ENCODE data around the gene RASL10B.

Gene RASL10B

DNA sequence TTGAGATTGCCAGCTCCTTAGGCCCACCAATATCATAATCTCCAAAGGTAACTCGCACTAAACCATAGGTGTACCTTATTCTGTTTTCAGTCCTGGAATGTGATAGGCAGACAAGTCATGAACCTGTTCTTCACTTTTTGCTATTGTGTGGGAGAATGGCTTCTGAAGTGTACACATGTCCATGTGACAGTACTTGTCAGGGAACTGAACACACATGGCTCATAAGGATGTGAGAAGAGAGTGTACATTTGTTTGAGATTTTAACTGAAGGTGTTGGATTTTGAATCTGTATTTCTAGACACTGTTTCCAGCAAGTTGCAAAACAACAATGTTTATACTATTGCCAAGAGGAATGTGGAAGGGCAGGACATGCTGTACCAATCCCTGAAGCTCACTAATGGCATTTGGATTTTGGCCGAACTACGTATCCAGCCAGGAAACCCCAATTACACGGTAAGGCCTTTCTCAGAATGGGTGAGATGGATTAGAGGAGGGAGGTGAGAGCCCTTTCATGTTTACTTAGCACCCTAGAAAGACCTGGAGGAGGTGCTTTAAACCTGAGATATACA lies 14.5 kb upstream of the RASL10B start:
- no peak for DNase-seq

DNA sequence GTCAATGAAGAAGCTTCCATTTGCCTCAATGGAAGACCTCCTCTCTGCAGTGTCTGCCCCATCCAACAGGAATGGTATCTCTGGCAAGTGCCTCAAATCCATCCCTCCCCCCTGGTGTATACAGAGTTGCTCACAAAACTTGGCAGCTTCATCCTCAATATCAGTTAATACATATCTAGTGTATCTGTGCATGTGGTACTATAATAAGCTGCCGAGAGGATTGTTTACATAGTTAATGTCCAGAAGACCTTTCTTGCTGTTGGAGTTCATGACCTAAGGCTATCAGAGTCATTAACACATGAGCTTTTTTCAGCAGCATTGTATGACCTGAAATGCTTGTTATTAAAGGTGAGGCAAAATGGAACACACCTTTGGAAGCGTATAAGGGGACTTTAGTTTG lies 14.0 kb upstream of the RASL10B start:
- no peak for DNase-seq

DNA sequence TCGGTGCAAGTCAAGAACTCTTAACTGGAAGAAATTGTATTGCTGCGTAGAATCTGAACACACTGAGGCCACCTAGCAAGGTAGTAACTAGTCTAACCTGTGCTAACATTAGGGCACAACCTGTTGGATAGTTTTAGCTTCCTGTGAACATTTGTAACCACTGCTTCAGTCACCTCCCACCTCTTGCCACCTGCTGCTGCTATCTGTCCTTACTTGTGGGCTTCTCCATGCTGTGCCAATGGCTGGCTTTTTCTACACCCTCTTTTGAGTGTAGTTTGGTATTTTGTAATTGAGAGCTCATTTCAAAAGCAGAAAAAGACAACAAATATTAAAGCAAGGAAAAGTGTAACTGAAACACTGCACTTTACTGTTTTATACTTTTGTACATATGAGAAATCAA lies 7.7 kb upstream of the RASL10B start:
- DNase-seq: no peak

DNA sequence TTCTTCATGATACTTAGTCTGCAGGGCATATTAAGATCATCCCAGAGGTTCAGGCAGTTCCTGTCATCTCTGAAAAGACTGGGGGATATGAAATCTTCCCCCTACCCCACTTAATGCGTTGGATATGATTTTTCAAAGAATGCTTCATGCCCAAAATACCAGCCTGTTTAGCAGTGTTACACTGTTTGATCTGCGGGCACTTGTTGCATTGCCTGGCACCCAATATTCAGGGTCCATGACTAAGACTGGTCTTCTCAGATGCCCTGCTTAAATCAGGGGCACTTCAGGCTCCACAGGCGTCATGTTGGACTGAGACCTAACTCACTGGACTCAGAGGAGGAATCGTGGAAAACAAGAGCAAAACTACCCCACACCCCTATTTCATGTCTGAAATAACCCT lies 6.4 kb upstream of the RASL10B start:
- no peak for DNase-seq

DNA sequence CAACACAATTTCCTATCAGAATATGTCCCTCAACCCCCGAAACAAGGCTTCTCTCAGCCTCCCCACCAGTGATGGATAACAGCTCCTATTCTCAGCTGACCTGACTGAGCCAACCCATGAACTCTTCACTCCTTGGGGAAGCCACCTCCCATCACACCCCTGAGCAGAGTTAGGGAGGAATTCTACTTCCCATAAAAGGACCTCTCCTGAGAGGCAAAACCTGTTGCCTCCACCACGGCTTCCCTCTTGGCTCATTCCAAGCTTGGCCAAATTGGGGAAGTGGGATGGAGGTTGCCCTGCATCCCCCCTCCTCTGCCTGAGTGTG lies 5.7 kb upstream of the RASL10B start:
- no peak for DNase-seq

DNA sequence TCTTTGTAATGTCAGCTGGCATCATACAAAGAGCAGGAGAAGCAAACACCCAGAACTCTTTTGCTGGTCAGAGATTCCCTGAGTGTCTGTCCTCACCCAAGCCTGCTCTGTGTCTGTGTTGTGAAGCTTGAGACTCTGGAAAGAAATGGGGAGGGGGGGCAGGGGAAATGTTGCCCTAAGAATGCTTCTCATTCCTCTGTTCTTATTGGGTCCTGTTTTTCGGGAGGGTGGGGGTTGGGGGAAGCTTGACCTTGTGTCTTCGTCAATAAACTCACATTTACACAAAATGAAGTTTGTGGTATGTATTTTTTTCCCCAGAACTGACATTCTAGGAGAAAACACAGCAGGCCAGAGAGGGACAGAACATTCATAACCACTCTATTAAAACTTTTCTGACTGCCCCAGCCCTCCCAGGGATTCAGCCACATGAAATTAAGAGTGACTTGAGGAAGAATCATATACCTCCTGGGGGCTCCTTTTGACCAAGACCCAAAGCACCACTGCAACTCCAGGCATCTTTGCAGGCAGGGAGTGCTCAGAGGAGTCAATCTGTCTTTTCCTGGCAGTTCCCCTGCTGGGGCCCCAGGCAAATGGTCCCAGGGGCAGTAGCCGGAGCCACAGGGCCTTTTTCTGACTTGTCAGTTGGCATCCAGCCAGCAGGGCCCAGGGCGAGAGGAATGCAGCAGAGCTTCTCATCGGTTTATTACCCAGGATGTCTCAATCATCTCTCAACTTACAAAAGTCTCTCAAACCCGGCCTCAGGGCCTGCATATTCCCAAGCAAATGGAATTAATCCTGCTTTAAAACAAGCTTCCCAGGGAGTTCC lies 5.1 kb upstream of the RASL10B start:
- DNase-seq: no peak

DNA sequence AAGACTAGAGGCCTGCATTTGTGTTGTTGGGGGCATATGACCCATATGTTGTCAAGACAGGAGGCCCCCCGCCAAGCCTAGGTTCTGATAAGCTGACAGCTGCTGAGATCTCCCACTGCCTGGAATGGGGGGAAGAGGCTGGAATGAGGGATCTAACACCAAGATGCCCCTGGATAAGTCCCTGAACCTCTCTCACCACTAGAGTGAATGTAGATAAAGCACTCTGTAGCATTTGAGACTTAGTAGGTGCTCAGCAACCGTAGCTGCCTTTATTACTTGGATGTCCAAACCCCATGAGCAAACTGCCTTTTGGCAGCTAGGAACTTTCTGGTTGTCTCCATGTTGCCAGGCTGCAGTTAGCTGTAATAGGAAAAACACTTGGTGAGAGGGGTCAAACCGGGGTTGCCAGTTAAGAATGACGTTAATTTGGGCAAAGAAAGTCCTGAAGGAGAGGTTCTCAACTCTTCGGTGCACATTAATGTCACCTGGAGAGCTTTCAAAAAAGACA lies 4.4 kb upstream of the RASL10B start:
- DNase-seq: no peak

DNA sequence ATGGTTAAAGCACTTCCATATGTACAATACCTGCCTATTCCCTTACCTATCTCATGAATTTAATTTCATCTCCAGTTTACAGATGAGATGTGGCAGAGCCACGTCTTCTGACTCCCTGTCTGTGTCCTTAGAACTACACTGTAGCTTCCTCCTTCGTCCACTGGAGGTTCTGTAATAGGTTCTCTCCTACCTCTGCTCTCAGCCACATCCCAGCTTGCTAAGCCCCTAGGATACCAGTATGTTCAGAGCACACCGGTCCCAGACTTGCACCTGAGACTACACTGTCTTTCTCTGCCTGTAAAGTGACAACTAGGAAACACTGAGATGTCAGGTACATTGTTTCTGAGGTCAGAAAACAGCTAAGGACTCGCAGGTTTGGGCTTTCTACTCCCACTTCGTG lies 3.8 kb upstream of the RASL10B start:
- DNase-seq: no peak

DNA sequence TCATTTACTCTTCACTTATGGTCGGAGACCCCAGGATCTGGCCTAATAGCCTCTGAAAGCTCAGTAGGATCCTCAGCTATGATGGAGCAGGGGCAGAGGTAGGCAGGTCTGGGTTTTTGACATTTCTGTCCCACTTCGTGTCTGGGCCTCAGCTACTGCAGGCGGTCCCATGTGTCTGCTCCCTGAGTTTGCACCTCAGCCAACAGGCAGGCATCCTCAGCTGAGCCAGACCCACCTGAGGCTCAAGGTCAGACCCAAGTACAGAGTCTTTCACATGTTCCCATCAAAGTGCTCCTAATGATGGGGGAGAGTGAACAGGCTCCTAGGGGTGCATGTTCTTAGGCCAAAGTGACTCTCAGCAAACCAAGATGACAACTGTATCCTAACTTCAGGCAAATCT lies 2.9 kb upstream of the RASL10B start:
- no peak for DNase-seq

DNA sequence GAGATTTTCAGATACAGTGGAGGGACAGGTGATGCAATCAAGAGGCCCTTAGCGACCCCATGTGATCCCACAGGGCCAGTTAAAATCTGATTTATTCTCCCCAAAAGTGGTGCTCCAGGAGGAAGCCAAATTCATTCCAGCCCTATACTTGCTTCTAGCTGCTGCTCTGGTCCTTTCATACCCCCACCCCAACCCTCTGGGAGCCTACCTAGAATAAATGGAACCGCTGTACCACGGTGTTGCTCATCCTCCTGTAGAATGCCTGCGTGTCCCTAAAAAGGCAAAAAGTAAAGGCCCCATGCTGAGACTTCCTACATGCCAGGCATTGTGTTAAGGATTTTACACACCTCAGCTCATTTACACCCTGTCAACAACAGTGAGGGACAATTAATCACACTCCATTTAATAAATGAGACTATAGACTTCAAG lies 2.0 kb upstream of the RASL10B start:
- DNase-seq: no peak

DNA sequence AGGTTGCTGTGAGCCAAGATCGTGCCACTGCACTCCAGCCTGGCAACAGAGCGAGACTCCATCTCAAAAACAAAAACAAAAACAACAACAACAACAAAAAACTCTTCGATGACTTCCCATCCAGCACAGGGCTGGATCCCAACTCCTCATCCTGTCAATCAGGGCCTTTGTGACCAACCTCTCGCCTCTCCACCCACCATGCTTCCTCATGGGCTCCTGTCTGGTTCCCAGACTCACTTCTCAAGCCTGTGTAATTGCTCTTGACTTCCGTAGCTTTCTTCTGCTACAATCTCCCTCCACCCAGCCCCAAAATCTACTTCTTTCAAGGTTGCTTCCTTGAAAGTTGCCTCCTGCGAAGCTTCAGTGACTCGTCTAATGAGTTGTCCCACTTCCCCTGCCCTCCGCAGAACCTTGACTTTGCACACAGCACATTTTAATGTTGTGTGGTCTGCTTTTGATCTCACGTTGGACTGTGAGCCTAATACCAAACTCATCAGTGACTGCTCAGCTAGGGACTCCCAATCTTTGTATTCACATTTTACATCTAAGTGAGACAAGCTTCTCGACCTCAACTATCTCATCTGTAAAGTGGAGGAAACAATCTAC lies 936 bp upstream of the RASL10B start:
- DNase-seq: no peak

DNA sequence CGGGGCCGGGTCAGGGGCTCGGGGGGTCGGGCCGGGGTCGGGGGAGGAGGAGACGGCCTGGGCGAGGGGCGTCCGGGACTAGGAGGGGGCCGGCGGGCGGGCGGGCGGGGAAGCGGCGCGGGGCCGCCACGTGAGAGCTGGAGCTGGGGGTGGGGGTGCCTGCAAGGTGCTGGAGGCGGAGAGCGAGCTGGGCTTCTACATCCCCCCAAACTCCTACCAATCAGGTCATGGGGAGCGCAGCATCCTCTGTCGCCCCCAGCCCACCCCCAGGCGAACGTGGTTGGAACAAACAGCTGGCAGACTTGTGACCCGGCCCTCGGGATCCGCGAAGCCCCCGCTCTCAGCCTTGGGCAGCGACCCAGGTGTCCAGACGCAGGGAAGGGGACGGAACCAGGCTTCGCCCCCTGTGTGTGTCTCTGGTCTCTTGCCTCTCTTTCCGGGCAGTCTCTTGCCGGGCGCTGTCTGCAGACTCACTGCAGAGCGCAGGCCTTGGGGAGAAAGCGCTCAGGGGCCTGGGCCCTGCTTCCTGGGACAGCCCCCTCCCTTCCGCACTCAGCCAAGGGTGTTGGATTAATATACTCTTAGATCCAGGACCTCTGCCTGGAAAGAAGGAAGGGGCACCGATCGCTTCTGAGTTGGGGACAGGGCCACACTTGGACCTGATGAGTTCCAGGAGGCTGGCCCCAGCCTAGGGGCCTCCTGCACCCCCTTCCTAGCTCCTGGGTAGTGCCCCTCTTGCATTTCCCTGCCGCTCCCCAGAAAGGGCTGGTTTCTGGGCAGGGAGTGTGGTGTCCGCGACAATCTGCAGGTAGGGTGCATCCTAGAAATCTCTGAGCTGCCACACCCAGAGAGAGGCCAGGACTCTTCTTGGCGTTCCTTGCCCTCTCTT lies 722 bp downstream of the RASL10B start:
- peak in 2 of 56 donors; percentile 30 to 35 for DNase-seq

DNA sequence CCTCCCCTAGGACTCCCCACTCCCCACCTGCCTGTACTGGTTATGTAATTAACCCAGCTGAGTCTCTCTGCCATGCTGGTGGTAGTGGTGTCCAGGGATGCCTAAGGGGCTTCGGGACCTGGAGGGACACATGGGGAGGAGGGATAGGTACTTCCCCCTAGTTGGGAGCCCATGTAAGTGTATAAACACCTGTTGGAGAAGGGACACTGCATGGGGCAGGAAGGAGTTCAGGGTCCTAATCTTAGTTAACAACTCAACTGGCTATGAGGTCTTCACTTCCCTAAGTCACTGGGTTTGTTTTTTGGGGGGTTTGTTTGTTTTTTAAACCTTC lies 1.3 kb downstream of the RASL10B start:
- no peak for DNase-seq

DNA sequence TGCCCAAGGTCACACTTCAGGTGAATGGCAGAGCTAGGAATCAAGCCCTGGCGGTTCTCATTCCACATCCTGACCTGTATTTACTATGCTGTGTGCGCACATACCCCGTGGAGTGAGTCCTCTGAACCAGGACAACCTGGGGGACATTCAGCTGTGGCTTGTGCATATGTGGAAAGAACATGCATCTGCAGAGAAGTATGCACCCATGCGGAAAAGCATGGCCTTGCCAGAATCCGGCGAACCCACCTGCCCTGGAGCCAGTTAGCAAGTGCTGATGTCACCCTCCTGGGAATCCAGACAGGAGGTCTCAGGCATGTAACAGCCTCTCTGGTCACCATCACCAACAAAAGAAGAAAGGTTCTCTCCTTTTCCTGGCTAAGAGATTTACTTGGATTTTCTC lies 1.9 kb downstream of the RASL10B start:
- no peak for DNase-seq

DNA sequence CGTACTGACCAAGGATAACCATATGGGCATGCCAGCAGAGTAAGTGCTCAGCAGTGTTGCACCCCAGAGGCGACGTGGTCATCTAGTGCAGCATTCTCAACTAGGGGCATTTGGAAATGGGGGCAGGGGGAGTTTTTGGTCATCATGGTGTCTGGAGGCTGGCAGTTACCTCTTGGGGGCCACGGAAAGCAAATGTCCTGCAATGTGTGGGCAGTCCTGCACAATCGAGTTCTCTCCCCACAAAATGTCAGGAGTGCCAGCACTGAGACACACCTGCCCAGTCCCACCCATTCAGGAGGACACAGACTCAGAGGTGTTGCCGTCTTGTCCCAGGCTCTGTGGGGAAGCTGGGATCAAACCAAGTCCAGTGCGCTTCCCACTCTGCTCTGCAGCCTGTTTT lies 3.0 kb downstream of the RASL10B start:
- no peak for DNase-seq

DNA sequence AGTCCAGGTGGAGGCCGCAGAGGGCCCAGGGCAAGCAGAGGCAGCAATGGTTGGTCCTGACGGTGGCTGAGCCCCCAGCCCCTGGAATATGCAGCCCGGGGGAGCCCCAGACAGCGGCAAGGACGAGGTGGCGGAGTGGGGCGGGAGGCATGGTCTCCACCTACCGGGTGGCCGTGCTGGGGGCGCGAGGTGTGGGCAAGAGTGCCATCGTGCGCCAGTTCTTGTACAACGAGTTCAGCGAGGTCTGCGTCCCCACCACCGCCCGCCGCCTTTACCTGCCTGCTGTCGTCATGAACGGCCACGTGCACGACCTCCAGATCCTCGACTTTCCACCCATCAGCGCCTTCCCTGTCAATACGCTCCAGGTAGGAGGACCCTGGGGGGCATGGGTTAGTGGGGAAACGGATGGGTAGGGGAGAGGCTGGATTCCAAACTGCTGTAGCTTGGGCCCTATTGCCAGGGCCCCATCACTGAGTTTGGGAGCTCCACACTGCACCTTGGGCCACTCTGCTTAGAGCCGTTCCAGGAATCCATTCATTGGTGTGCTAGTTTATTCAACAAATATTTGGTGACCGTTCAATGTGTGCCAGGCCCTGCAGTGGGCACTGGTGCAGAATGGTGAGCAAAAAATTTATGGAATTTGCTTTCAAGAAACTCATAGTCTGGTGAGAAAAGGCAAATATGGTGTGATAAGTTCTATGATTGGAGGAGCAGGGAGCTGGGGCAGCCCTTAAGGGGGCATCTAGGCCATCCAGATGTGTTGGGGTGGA lies 3.8 kb downstream of the RASL10B start:
- no peak for DNase-seq

DNA sequence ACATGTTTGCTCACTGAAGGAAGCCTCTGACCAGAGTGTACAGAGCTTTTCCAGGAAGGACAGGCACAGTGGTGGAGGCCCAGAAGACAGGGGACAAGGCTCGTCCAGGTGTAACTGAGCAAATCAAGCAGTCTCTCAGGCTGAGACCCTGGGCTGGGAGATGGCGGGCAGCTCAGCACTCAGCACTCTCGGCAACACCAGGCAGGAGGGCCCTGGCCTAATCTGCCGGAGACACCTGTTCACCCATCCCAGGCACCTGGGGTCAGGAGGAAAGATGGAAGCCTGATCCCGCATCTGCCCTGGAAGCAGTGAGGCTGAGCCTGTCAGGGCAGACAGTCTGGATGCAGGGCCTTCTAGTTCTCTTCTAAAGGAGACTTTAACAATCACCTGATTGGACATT lies 4.8 kb downstream of the RASL10B start:
- DNase-seq: no peak

DNA sequence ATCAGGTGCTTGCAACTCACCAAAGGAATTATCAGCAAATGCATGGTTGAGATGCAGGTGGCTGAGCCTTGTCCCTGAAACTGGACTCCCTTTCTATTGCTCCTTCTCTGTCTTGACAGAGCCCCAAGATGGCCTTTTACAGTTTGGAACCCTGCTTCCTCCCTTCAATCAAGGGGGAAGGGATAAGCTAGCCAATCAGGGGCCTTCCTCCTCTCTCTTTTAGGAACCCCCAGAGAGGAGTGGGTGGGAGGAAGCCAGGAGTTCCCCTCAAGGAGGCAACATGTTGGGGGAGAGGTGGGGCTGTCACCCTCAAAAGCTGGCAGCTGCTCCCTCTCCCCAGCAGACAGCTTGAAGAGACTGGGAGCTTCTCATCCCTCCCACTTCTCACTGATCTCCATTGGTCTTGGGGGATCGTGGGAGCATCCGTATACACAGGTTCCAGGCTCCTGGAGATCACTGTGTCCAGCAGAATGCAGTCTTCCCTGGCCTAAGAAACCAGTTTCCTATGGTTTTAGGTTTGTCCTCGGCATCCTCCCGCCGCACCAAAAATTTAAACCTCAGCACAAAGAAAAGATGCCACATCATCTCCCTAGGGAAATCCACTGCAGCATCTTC lies 7.2 kb downstream of the RASL10B start:
- no peak for DNase-seq

DNA sequence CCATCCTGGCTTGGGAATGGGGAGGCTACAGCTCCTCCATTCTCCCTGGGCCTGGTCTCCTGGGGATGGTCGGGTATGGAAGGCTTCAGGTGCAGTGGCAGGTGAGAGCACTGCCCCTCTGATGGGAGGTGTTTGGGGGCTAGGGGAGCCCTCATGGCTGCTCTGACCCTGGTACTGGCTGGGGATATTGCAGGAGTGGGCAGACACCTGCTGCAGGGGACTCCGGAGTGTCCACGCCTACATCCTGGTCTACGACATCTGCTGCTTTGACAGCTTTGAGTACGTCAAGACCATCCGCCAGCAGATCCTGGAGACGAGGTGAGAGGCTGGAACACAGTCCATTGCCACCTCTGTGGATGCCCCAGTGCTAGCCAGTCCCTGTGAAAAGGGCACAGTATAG lies 8.8 kb downstream of the RASL10B start:
- DNase-seq: no peak
